ENCODE data around the gene FUS.
A peak's percentile ranks its signal among the peaks of the same experiment; 100 is the strongest.

Gene FUS

DNA sequence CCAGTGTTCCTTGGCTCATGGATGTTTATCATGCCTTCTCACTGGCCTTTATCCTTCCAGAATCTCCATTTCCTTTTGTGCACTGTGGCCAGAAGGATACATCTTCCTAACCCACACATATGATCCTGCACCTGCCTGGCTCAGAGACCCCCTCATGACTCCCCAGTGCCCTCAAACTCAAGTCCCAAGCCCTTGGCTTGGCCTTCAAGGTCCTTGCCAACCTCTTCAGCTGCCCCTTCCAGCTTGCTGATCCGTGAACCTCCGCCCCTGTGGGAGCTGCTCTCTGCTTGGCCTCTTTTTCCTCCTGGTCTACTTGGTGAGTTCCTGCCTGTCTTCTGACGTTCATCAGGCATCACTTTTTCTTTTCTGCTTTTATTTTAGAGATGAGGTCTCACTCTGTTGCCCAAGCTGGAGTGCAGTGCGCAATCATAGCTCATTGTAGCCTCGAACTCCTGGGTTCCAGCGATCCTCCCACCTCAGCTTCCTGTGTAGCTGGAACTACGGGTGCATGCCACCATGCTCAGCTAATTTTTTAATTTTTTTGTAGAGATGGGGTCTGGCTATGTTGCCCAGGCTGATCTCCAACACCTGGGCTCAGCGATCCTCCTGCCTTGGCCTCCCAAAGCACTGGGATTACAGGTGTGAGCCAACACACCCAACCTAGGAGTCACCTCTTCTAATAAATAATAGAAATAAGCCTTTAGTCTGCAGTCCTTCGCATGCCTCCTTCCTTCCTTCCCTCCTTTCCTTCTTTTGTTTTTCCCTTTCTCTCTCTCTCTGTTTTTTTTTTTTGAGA is 25.1 kb downstream of the FUS start:
- DNase-seq = no peak

DNA sequence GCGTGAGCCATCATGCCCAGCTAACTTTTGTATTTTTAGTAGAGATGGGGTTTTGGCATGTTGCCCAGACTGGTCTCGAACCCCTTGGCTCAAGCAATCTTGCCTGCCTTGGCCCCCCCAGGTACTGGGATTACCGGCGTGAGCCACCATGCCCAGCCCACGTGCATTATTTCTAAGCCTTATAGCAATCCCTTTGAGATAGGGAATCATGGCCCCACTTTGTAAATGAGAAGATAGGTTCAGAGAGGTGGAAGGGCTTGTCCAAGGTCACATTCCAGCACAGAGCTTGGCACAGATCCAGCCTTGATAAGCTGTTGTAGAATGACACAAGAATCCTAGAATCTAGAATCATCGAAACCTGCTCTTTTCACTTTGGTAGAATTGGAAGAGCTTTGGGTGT is 26.8 kb downstream of the FUS start:
- no peak for DNase-seq

DNA sequence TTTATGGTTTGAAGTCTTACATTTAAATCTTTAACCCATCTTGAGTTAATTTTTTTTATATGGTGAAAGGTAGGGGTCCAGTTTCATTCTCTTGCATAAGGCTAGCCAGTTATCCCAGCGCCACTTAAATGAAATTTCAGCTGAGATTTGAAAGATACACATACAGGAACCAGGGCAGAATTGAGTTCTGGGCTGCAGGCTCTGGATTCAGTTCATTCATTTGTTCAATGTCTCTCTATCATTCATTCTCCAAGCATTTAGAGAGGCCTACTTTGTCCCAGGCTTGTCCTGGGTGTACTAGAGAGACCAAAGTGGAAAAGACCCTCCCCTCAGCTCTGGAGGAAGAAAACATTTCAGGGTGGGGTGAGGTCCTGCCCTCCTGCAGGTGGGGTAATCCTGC is 33.4 kb downstream of the FUS start:
- no peak for DNase-seq

DNA sequence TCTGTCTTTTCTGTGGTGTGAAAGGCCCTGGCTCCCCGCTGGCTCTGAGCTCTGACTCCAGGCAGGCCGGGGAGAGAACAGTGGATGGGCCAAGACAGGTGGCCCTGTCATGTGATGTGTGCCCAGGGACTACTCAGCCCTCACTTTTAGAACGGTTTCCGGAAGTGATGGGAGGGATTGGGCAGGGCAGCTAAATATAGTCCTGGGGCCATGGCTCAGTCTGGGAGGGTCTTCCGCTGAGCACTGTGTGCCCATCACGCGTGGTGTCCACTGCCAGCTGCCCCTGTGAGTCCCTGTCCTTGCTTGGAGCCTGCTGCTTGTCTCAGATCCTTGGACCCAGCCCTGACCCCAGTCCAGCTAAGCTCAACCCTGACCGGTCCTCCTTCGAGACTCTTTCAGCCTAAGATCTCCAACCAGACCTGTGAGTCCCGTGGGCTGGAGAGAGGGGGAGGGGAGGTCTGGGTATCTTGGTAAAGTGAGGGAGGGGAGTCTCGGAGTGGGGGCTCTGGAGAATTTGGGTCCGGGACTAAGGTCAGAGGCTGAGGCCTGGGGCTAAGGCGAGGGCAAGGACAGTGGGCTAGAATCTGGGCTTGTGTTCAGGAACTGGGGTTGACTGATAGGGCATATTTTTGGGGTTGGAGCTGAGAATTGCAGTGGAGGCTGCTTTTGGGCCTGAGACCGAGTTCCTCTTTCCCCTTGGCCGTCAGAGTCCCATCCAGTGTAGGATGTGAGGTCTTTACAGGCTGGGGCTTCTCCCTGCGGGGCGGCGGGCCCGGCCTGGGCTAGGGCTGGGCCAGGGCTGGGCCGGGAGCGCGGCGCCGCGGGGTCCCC is 34.2 kb downstream of the FUS start, which contains the start of gene TRIM72:
Gene TRIM72, plus strand, starts transcription at position 243 of the 831 bp plus-strand sequence. CDS start 620 bp downstream, outside the sequence.
- DNase-seq = no peak

DNA sequence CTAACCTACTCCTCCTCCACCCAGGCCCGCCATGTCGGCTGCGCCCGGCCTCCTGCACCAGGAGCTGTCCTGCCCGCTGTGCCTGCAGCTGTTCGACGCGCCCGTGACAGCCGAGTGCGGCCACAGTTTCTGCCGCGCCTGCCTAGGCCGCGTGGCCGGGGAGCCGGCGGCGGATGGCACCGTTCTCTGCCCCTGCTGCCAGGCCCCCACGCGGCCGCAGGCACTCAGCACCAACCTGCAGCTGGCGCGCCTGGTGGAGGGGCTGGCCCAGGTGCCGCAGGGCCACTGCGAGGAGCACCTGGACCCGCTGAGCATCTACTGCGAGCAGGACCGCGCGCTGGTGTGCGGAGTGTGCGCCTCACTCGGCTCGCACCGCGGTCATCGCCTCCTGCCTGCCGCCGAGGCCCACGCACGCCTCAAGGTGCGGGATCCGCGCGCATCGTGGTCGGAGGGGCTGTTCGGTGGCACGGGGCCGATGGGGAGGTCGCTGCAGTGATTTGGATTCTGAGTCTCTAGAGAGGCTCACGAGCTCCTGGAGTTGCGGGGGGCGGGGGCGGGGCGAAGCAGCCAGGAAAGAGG is 34.9 kb downstream of the FUS start:
- no peak for DNase-seq

DNA sequence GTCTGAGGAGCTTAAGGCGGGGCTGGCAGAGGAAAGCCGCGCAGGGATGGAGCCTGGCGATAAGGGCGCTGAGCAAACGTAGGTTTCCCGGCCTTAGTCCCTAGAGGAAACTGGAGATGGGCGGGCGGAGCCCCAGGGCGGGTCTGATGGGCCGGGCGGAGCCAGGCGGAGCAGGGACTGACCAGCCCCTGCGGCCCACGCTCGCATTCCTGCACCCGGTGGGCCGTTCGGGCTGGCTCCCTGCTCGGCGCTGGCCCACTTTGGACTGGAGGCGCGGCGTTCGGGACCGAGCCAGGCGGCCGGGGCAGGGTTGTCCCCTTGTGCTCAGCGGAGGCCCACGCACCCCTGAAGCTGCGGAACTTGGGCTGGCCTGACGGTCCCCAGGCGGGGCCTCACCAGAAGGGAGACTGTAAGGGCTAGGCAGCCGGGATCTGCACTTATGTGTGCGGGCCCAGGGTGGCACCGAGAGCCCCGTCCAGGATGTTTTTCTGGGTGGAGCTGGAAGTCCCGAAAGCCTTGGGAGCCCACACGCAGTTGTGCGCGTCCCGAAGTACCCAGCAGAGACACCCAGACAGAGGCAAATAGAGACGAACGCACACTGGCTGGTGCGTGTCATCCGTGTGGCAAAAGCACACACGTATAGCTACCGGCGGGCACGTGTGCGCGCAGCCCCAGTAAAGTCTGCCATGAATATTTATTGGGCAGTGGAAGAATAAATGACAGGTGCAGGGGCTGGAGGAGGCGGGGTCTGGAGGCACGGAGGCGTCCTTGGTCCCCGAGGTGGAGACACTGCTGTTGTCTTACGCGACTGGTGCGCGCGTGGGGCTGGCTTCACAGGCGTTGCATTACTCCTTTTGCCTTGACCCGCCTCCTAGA is 35.6 kb downstream of the FUS start:
- peak; percentile 65 for DNase-seq

DNA sequence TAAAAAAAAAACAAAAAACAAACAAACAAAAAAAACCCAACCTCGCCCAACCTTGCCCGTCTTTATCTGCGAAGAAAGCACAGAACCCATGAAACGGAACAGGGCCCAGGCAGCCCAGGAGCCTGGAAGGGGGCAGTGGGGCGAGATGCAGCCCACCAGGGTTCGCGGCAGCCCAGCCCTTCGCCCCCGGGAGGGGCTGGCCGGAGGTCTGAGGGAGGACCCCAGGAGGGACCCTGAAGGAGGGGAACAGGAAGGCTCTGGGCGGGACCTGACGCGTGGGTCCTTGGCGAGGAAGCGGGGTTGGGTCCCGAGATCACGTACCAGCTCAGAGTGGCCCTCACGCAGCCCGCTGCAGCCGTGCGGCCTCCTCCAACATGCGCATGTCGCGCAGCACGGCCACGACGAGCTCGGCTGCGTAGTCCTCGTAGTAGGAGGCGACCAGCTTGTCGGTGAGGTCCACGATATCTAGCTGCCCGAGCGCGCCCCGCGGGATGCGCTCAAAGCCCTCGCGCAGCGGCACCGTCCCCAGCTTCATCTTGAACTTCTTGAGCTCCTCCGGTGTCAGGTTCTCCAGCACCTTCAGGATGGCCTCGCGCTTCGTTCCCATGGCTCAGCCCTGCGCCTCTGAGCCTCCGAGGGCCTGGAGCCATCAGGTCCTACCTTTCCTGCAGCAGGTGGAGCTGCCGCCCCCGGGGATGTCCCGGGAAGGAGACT is 36.6 kb downstream of the FUS start, which contains the start of gene PYDC1:
Gene PYDC1, minus strand, starts transcription at position 714 of the 714 bp plus-strand sequence. Its CDS starts 107 bp downstream, at position 607.
- DNase-seq = no peak

DNA sequence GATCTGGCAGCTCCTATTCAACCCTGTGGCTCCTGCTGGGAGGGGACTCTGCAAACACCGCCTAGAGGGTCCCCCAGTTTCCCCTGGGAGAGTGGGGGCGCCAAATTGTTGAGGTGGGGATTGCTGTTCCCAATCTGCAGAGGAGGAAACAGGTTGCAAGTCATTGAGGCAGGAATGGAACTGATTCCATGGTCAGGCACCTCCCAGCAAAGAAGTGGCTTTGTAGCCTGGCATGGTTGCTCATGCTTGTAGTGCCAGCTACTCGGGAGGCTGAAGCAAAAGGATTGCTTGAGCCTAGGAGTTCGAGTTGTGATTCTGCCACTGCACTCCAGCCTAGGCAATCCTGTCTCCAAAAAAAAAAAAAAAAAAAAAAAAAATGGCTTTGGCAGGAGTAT is 37.2 kb downstream of the FUS start:
- DNase-seq = no peak

DNA sequence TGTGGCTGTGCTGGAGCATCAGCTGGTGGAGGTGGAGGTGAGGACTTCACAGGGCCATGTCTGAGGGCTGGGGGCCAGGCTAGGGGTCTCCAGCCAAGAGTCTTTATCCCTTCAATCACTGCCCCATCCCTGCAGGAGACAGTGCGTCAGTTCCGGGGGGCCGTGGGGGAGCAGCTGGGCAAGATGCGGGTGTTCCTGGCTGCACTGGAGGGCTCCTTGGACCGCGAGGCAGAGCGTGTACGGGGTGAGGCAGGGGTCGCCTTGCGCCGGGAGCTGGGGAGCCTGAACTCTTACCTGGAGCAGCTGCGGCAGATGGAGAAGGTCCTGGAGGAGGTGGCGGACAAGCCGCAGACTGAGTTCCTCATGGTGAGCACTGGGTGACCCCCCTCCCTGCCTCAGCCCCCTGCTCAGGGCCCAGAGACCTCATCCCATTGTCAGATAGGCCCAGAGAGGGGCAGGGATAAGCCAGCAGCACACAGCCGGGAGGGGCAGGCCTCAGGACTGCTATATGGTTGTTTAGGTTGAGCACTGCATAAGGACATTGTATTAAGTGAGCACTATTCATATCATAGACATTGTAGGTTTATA is 39.3 kb downstream of the FUS start:
- DNase-seq = no peak

DNA sequence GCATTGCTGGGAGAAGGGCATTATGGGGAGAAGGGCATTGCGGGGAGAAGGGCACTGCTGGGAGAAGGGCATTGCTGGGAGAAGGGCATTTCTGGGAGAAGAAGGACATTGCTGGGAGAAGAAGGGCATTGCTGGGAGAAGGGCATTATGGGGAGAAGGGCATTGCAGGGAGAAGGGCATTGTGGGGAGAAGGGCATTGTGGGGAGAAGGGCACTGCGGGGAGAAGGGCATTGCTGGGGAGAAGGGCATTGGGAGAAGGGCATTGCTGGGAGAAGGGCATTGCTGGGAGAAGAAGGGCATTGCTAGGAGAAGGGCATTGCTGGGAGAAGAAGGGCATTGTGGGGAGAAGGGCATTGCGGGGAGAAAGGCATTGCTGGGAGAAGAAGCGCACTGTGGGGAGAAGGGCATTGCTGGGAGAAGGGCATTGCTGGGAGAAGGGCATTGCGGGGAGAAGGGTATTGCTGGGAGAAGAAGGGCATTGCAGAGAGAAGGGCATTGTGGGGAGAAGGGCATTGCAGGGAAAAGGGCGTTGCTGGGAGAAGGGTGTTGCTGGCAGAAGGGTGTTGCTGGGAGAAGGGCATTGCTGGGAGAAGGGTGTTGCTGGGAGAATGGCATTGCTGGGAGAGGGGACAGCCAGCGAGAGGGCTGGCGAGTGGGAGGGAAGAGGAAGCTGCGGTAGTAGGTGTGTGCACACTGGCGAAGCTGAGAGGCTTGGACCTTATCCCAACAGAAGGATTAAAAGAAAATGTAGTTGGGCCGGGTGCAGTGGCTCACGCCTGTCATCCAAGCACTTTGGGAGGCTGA is 41.6 kb downstream of the FUS start:
- DNase-seq = no peak

DNA sequence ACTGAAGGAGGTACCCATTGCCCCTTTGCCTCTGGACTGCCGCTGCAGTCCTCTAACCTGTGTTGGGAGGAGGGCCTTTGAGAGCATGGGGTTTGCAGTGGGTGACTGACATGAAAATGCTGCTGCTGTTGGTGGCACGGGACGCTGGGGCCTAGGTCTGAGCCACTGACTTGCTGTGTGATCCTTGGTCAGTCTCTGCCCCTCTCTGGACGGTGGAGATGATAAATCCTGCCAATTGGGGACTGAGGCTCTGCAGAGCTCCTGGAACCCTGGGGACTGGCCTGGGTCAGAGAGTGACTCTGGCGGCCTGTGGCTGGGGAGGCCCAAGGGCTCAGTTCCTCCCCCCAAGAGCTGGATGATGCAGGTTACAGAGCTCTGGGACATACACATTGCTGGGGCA is 43.1 kb downstream of the FUS start:
- DNase-seq = no peak

DNA sequence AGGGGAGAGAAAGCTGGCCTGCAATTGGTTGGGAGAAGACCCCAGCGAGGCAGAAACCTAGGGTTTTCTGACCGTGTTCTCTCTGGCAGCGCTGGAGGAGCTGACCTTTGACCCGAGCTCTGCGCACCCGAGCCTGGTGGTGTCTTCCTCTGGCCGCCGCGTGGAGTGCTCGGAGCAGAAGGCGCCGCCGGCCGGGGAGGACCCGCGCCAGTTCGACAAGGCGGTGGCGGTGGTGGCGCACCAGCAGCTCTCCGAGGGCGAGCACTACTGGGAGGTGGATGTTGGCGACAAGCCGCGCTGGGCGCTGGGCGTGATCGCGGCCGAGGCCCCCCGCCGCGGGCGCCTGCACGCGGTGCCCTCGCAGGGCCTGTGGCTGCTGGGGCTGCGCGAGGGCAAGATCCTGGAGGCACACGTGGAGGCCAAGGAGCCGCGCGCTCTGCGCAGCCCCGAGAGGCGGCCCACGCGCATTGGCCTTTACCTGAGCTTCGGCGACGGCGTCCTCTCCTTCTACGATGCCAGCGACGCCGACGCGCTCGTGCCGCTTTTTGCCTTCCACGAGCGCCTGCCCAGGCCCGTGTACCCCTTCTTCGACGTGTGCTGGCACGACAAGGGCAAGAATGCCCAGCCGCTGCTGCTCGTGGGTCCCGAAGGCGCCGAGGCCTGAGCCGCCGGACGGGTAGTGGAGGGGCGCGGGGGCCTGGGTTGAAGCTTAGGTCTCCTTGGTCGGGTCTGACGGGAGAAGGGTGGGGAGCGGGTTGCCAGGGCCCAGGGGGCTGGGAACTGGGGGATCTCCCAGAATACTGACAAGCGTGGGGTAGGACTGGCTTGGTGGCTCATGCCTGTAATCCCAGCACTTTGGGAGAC is 44.4 kb downstream of the FUS start:
- no peak for DNase-seq

DNA sequence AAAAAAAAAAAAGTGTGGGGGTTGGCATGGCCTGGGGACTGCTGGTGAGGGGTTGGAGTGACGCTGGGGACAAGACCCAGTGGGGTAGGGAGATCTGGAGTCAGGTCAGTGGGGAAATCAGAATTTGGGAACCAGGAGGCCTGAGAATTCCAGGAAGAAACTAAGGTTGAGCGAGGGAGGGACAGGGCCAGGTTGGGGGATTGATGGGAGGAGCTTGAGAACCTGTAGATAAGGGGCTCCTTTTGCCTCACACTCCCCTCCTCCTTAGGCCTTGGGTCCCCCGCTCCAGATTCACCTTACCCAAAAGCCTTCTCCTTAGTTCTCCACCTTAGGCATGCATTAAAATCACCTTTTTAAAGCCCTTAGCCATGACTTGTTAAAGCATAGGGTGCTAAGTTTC is 45.3 kb downstream of the FUS start:
- DNase-seq = no peak

DNA sequence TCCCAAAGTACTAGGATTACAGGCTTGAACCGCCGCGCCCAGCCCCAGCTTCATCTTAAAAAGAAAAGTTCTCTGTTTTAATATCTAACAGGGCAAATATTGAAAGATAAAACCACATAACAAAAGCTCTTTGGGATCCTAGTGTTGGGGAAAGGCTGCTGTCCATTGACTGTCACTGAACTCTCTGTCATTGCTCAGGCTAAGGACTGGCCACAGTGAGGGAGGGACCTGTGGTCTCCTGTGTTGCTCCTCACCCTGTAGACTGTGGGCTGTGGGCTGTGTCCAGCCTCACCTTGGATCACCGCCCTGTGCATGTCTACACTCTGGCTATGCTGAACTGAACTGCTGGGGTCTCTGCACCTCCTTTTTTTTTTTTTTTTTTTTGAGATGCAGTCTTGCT is 48.3 kb downstream of the FUS start:
- no peak for DNase-seq

DNA sequence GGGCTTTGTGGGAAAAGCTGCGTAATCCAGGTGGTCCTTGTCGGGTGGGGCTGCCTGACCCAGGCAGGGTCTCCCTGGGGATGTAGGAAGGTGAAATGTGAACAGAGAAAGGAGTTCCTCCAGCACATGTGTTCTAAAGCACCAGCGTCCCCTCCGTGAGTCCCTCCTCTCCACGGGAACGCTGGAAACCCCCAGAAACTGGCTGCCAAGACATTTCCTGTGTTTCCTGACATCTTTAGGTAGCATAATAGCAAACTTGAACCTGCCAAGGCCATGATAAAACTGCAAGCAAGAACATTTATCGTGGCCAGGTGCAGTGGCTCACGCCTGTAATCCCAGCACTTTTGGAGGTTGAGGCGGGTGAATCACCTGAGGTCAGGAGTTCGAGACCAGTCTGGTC is 49.6 kb downstream of the FUS start:
- DNase-seq = no peak

DNA sequence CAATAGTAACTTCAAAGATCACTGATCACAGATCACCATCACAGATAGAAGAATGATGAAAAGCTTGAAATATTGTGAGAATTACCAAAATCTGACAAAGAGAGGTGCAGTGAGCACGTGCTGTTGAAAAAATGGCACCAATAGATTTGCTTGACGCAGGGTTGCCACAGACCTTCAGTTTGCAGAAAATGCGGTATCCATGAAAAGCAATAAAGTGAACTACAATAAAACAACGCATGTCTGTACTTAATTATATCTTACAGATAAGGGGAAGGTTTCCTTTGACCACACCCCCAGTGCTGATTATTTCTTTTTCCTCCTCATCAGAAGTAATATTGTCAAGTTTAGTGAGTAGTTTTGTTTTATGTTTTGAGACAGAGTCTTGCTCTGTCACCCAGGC is 58.1 kb downstream of the FUS start:
- no peak for DNase-seq

All from inflammatory macrophage treated with lipopolysaccharide for 4 hours (primary cell).